HG03103 (cell line): ENCODE measurements around the gene ATG13.

Source experiments
- ATAC-seq: cut with Tn5 transposase; IDR thresholded peaks from one replicate; pipeline ENCODE4 v1.9.1; 2021; ENCODE audit warnings: low read depth; ENCODE audit not compliant: unreplicated experiment

The ATG13 gene

DNA sequence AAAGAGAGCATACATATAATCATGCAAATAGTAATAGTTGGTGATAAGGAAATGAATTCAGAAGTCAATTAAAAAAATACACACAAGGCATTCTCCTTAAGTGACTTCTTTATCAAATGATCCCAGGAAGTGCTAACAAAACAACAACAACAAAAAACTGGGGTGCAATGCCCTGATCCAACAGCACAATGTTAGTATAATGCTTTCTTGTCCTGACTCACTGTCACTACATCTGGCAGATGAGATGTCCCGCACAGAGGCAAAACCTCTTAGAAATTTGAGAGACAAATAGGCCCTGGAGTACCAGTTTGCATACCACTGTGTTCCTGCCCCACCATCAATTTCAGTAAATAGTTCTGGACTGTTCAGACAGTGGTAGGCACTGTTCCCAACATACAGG, 12.6 kb upstream of the ATG13 start:
- no peak for ATAC-seq

DNA sequence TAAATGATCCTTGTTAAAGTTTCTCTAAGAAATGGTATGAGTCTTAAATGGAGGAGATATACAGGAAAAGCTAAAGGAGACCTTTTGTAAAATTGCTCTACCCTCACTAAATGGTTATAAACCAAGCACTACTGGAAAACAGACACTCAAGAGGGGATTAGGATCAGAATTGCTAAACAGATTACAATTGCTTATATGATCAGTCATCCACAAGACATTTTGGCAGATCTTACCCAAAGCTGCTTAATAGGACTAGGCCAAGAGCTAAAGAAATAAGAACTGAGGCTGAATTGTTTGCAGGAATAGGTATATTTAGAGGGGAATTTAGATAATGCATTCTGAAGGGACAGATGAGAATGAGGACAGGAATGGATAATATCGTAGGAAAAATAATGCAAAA, 9.8 kb upstream of the ATG13 start:
- no peak for ATAC-seq

DNA sequence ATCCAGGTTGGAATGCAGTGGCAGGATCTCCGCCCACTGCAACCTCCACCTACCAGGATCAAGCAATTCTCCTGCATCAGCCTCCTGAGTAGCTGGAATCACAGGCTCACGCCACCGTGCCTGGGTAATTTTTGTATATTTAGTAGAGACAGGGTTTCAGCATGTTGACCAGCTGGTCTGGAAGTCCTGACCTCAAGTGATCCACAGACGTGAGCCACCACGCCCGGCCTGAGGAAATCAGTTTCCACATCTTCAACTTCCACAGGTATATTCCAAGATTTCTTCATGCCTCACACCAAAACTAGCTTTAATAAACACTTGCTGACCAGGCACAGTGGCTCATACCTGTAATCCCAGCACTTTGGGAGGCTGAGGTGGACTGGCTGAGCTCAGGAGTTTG, 8.0 kb upstream of the ATG13 start:
- no peak for ATAC-seq

DNA sequence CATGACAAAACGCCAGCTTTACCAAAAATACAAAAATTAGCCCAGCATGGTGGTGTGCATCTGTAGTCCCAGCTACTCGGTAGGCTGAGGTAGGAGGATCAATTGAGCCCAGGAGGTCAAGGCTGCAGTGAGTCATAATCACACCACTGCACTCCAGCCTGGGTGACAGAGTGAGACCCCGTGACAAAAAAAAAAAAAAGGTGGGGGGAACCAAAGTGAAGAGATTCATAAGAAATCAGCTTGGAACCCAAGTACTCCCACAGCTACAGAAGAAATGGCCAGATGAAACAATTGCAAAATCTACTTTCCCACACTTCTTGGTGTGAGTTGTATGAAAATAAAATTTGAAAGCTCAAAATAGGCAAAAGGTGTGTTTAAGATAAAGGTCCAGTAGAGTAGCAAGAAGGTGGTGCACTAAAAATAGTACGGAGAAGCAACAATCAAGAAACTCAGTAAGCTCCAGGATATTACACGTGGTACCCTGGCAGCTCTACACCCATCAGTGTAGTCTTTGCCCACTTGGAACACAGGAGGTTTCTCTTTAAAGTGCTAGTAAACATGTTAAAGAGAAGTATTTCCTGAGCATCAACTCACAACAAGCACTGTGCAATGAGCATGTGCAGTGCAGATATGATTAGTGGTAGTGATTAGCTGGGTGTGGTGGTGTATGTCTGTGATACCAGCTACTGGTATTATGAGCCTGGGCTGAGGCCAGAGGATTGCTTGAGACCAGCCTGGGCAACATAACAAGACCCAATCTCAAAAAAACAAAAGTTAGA, 5.6 kb upstream of the ATG13 start:
- no peak for ATAC-seq

DNA sequence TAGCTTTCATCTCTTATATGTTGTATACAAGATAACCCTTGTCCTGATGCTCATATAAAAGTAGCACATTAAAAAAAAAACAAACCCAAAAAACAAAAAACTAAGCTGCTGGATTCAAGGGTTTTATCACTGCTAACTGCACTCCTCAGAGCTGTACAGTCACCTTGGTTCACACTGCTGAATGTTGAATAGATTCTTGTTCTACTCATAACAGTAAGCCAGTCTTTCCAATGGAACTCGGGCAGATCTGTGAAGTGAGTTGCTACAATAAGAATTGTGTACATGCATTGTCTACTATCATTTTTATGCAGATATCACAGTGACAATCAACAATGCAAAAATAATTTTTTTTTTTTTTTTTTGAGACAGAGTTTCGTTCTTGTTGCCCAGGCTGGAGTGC, 5.0 kb upstream of the ATG13 start:
- ATAC-seq = no peak

- no peak for ATAC-seq
Measured at GRCh38 chr11:46615756-46616155, 1.6 kb upstream of the ATG13 start.

DNA sequence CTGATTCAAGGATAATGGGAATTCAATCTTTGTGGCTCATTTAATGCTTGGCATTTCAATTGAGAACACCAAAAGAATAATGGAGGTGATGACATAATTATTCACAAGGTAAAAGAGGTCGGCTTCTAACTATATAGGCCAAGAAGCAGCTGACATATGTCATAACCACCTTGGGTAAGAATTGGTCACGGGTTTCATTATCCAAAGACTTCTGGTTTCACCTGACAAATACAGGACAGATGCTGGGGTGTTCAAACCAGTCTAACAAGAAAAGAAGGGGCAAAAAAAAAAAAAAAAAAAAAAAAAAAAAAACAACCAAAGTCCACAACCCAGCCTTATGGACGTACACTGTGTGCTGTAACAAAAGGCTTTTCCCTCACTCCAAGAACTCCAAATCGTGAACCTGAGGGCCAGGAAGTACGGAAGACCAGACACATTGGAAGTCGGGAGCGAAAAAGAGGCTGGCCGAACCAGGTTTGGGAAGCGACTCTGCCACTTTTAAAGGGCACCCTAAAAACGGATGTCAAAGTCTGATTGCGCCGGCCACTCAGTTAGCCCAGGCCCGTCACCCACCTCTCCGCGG, 711 bp upstream of the ATG13 start:
- ATAC-seq = no peak

GRCh38 chr11:46617972-46618314, 590 bp downstream of the ATG13 start:
- ATAC-seq = no peak

DNA sequence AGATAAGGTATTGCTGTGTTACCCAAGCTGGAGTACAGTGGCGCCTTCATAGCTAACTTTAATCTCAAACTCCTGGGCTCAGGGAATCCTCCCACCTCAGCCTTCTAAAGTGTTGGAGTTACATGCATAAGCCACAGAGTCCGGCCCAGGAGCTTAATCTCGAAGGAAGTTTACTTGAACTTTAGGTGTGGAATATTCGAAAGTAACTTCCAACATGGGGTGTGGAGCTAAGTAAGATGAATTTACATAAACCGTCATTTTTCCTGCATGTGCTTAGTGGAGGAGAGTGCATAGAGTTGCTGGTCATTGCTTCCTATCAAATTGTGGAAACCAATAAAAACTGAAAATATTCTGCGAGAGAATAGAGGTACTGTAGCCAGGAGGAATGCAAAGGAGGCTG, 1.5 kb downstream of the ATG13 start:
- ATAC-seq = no peak

- no peak for ATAC-seq
Measured at GRCh38 chr11:46625406-46625805, 8.1 kb downstream of the ATG13 start.

DNA sequence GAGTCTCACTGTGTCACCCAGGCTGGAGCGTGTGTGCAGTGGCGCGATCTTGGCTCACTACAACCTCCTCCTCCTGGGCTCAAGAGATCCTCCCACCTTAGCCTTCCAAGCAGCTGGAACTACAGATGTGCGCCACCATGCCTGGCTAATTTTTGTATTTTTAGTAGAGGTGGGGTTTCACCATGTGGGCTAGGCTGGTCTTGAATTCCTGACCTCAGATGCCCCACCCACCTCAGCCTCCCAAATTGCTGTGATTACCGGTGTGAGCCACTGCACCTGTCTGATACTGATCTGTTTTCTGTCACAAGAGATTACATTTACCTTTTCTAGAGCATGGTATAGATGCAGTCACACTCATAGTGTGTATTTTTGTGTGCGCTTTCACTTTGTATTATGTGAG, 11.6 kb downstream of the ATG13 start:
- ATAC-seq = no peak

- ATAC-seq = no peak
Measured at GRCh38 chr11:46630237-46630636, 12.9 kb downstream of the ATG13 start.

DNA sequence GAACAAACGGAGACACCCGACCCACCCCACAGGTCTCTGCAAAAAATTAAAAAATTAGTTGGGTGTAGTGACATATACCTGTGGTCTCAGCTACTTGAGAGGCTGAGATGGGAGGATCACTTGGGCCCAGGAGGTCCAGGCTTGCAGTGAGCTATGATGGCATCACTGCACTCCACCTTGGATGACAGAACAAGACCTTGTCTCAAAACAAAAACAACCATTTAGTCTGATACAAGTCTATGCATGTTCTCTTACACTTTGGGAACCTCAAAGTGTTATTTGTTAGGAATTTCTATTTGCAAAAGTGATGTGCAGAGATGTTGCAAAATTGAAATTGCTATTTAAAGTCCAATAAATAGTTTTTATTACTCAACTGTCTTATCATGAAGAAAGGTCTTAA, 14.3 kb downstream of the ATG13 start:
- no peak for ATAC-seq

DNA sequence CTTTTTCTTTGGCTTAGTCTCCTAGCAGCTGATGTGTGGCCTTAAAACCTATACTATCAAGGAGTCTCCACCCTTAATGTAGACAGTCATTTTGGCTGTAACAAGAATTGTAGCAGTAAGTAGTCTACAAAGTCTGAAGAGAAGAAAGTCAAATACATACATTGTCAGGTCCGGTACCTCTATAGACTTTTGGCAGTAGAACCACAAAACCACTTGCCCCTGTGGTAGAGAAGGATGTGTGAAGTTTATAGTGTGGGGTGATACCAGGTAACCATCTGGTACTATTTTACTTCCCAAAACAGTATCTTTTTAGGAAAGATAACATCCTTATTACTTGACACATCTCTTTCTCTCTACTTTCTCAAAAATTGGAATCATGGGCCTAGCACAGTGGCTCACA, 15.1 kb downstream of the ATG13 start:
- ATAC-seq = no peak

DNA sequence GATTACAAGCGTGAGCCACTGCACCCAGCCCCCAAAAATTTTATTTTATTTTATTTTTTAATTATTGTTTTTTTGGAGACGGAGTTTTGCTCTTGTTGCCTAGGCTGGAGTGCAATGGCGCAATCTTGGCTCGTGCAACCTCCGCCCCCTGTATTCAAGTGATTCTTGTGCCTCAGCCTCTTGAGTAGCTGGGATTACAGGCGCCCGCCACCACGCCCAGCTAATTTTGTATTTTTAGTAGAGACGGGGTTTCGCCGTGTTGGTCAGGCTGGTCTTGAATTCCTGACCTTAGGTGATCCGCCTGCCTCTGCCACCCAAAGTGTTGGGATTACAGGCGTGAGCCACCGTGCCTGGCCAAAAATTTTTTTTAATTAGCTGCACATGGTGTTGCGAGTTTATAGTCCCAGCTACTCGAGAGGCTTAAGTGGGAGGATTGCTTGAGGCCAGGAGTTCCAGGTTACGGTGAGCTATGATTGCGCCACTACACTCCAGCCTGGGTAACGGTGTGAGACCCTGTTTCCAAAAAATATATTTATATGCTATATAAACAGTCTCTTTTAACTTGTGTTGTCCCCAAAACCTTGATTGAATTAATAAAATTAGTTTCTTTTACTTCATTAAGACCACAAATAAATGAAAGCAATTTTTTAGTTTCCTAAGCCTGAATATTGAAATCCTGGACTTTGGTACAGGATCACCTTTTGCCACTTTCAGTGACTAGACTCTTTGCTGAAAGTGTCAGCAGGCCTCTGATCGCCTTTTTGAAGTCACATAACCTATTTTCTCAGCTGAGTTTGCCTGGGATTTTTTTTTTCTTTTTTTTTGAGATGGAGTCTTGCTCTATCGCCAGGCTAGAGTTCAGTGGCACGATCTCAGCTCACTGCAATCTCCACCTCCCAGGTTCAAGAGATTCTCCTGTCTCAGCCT, 16.2 kb downstream of the ATG13 start:
- ATAC-seq = no peak

GRCh38 chr11:46635557-46636139, 18.3 kb downstream of the ATG13 start:
- no peak for ATAC-seq

DNA sequence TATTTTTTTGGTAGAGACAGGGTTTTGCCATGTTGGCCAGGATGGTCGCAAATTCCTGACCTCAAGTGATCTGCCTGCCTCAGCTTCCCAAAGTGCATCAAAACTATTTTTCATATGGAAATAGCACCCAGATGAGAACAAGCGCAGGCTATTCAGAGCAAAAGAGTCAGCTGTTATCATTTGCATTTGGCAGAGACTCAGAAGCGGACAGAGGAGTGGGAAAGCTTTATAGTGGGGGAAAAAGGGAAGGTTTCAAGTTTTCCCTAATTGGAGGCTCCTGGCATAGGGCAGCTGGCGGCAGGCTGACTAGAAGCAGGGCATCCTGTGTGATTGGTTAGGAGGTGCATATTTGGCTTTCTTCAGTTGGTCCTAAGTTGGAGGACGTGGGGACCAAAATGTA, 20.2 kb downstream of the ATG13 start:
- ATAC-seq = no peak

DNA sequence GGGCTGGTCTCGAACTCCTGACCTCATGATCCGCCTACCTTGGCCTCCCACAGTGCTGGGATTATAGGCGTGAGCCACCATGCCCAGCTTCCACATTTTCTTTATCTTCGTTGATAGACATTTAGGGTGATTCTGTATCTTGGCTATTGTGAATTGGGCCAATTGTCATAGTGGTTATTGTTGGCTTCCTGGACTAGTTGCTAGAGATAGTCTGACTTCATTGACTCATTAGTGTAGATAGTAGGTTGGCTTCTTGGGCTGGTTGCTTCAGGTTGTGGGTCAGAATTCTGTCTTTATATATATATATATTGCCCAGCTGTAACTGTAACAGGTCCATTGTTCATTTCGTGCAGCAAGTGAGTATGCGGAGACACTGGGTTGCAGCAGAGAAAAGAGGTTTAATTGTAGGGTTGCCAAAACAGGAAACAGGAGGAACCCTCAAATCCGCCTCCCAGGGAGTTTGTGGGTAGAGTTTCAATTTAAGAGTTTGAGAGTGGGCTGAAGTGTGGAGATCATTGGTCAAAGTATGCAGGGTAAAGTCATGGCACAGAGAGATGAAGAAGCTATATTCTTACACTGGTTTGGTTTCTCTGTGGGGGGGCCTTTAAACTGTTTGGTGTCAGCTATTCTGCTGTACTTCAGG, 22.0 kb downstream of the ATG13 start:
- no peak for ATAC-seq

DNA sequence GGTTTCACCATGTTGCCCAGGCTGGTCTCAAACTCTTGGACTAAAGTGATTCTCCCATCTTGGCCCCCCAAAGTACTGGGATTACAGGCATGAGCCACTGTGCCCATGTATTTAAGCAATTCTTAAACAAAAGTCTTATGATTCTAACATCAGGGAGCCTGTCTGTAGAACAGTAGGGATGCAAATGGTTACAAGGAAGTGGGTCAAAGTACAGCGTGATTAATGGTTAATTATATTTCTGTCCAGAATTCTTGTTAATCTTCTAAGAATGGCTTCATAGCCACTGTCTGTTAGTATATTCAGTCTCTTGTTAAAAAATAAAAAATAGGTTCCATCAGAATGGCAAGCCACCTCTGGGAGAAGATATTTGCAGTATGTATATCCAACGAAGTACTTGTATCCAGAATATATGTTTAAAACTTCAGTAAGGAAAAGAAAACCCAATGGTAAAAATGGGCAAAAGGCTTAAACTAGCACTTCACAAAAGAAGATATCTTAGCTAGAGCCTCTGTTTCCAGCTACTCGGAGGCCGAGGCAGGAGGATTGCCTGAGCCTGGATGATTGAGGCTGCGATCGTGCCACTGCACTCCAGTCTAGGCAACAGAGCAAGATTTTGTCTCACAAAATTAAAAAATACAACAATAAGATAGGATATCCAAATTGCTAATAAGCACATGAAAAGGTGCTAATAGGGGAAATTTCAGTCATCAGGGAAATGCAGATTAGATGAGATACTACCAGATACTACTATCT, 22.9 kb downstream of the ATG13 start:
- no peak for ATAC-seq

DNA sequence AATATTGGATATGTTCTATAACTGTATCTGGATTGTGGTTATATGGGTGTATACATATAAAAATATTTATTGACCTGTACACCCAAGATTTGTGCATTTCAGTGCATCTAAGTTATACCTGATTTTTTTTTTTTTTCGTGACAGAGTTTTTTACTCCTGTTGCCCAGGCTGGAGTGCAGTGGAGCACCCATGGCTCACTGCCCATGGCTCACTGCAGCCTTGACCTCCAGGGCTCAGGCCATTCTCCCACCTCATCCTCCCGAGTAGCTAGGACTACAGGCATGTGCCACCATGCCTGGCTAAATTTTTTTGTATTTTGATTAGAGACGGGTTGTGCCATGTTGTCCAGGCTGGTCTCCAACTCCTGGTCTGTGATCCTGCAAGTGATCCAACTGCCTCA, 24.3 kb downstream of the ATG13 start:
- ATAC-seq = no peak
